Measurements from ENCODE around the gene TAS2R41.

The TAS2R41 gene

GRCh38 chr7:143451122-143451521, 26.6 kb upstream of the TAS2R41 start:
- TF ChIP-seq CTCF (IDR thresholded peaks at IDR 0.05), result no peak
- no peaks in the 10 kb centered on the region for H3K36me3 ChIP-seq
- no peak overlapping the region for H3K27ac ChIP-seq
- no peaks in the 10 kb centered on the region for H3K9me3 ChIP-seq
- H3K4me3 ChIP-seq (ENCODE audit: low read depth in 1 of 2, low read length in 1 of 2), result no peak overlapping the region
- no peaks in the 10 kb centered on the region for H3K27me3 ChIP-seq
- H3K4me1 ChIP-seq (ENCODE audit: control insufficient read depth in 1 of 2, insufficient read depth in 1 of 2, low read depth in 1 of 2, low read length in 1 of 2), result no peaks in the 10 kb centered on the region

- no peak for TF ChIP-seq CTCF (IDR thresholded peaks at IDR 0.05)
- Histone ChIP-seq H3K9me3 (no peaks in the 10 kb centered on the region), H3K4me3 (ENCODE audit: low read depth in 1 of 2, low read length in 1 of 2) (no peak overlapping the region), H3K4me1 (ENCODE audit: control insufficient read depth in 1 of 2, insufficient read depth in 1 of 2, low read depth in 1 of 2, low read length in 1 of 2) (no peaks in the 10 kb centered on the region), H3K27me3 (no peaks in the 10 kb centered on the region), H3K36me3 (no peaks in the 10 kb centered on the region), H3K27ac (no peak overlapping the region)
Observed at GRCh38 chr7:143451746-143452145, 25.9 kb upstream of the TAS2R41 start.

- Histone ChIP-seq H3K9me3 (no peaks in the 10 kb centered on the region), H3K27ac (no peak overlapping the region), H3K27me3 (no peaks in the 10 kb centered on the region), H3K4me3 (ENCODE audit: low read depth in 1 of 2, low read length in 1 of 2) (no peak overlapping the region), H3K4me1 (ENCODE audit: control insufficient read depth in 1 of 2, insufficient read depth in 1 of 2, low read depth in 1 of 2, low read length in 1 of 2) (no peaks in the 10 kb centered on the region), H3K36me3 (no peaks in the 10 kb centered on the region)
- no peak for TF ChIP-seq CTCF (IDR thresholded peaks at IDR 0.05)
Observed at GRCh38 chr7:143452495-143452894, 25.2 kb upstream of the TAS2R41 start.

GRCh38 chr7:143454091-143454680, 23.5 kb upstream of the TAS2R41 start:
- Histone ChIP-seq H3K27ac (no peak overlapping the region), H3K4me1 (ENCODE audit: control insufficient read depth in 1 of 2, insufficient read depth in 1 of 2, low read depth in 1 of 2, low read length in 1 of 2) (no peaks in the 10 kb centered on the region), H3K36me3 (no peaks in the 10 kb centered on the region), H3K4me3 (ENCODE audit: low read depth in 1 of 2, low read length in 1 of 2) (no peak overlapping the region), H3K27me3 (no peaks in the 10 kb centered on the region), H3K9me3 (no peaks in the 10 kb centered on the region)
- no peak for TF ChIP-seq CTCF (IDR thresholded peaks at IDR 0.05)

GRCh38 chr7:143455491-143455890, 22.2 kb upstream of the TAS2R41 start:
- Histone ChIP-seq H3K27me3 (no peaks in the 10 kb centered on the region), H3K27ac (no peak overlapping the region), H3K4me3 (ENCODE audit: low read depth in 1 of 2, low read length in 1 of 2) (no peak overlapping the region), H3K4me1 (ENCODE audit: control insufficient read depth in 1 of 2, insufficient read depth in 1 of 2, low read depth in 1 of 2, low read length in 1 of 2) (no peaks in the 10 kb centered on the region), H3K36me3 (no peaks in the 10 kb centered on the region), H3K9me3 (no peaks in the 10 kb centered on the region)
- no peak for TF ChIP-seq CTCF (IDR thresholded peaks at IDR 0.05)

GRCh38 chr7:143455942-143456341, 21.7 kb upstream of the TAS2R41 start:
- no peak overlapping the region for H3K4me3 ChIP-seq (ENCODE audit: low read depth in 1 of 2, low read length in 1 of 2)
- no peaks in the 10 kb centered on the region for H3K27me3 ChIP-seq
- TF ChIP-seq CTCF (IDR thresholded peaks at IDR 0.05), result no peak
- no peak overlapping the region for H3K27ac ChIP-seq
- H3K4me1 ChIP-seq (ENCODE audit: control insufficient read depth in 1 of 2, insufficient read depth in 1 of 2, low read depth in 1 of 2, low read length in 1 of 2), result no peaks in the 10 kb centered on the region
- H3K9me3 ChIP-seq, result no peaks in the 10 kb centered on the region
- H3K36me3 ChIP-seq, result no peaks in the 10 kb centered on the region

Data from neutrophil (primary cell).